ES-I3 (cell line): ENCODE measurements around the gene IQGAP2.

Experiments used
- H3K36me3 ChIP-seq: 2 replicates; pipeline ENCODE4 v1.6.1; 2013; ENCODE audit warnings: mild to moderate bottlenecking, low read length, control low read depth, moderate library complexity; ENCODE audit not compliant: insufficient read depth
- H3K4me1 ChIP-seq: 2 replicates; pipeline ENCODE4 v1.6.1; 2013; ENCODE audit warnings: mild to moderate bottlenecking, control low read depth, low read length; ENCODE audit not compliant: insufficient read depth
- H3K9ac ChIP-seq: 2 replicates; pipeline ENCODE4 v1.6.1; 2013; ENCODE audit warnings: low read depth, mild to moderate bottlenecking, low read length, moderate library complexity
- H3K9me3 ChIP-seq: 2 replicates; pipeline ENCODE4 v1.6.1; 2013; ENCODE audit warnings: mild to moderate bottlenecking, low read length, moderate library complexity; ENCODE audit not compliant: control insufficient read depth, insufficient read depth

Gene IQGAP2

DNA sequence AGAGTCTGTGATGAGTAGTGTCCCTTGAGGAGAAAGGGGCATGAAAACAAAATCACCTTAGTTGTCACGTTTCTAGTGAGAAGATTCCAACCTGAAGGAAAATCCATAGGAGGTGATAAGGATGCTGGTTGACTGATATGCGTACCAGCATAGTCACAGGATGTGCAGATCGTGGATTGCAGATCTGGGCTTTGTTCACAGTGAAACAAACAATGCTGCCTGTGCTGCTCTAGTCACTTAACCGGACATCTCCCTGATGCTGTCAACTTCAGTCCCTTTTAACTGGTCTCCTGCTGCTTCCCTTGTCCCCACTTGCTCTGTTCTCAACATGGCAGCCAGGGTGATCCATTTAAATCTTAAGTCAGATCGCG, 89.7 kb downstream of the IQGAP2 start:
- Histone ChIP-seq H3K4me1 (peaks cover 56% of the 10 kb centered on the region), H3K36me3 (no peaks in the 10 kb centered on the region), H3K9me3 (no peaks in the 10 kb centered on the region), H3K9ac (no peak overlapping the region)

DNA sequence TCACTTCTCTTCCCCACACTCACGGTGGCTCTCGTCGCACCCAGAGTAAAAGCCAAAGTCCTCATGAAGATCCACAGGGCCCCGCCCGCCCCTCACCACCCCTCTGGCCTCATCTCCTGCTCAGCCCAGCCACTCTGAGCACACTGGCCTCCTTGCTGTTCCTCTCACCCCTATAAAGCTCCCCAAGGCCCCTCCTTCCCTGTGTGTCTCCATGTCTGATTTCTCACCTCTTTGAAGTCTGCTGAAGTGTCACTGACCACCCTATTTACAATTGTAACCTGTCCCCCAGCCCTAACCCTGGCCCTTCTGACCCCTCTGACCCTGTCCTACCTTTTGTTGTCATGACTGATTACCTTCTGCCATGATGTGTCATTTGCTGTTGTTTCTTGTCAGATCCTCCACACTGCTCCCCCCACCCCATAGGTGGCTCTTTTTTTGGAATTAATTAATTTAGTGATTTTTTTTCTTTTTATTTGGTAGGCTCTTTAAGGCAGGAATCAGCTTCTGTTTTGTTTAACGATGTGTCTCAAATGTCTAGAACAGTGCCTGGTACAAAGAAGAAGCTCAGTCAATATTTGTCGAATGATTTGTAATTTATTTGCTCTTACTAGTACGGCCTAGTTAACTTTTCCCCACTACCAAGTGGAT, 90.2 kb downstream of the IQGAP2 start:
- Histone ChIP-seq H3K9me3 (no peaks in the 10 kb centered on the region), H3K9ac (no peak overlapping the region), H3K36me3 (no peaks in the 10 kb centered on the region), H3K4me1 (peaks cover 60% of the 10 kb centered on the region)

DNA sequence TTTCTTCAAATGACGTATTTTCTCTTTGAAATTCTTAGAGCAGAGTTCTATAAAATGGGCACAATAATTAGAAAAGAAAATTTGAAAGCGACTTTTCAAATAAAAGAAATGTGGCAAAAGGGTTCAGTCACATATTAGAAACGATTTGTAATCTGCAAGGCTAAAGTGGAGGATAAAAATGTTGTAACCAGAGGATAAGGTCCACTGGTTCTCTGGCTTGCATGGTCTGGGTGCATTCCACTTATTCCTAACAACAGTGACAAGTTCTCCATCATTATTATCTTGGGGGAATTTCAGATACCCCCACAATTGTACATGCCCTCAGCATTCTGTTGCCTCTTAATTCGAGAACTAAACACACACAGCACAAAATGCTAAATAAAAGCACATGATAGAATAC, 91.1 kb downstream of the IQGAP2 start:
- peaks cover 60% of the 10 kb centered on the region for H3K4me1 ChIP-seq
- no peaks in the 10 kb centered on the region for H3K36me3 ChIP-seq
- H3K9me3 ChIP-seq, result no peaks in the 10 kb centered on the region
- H3K9ac ChIP-seq, result no peak overlapping the region

DNA sequence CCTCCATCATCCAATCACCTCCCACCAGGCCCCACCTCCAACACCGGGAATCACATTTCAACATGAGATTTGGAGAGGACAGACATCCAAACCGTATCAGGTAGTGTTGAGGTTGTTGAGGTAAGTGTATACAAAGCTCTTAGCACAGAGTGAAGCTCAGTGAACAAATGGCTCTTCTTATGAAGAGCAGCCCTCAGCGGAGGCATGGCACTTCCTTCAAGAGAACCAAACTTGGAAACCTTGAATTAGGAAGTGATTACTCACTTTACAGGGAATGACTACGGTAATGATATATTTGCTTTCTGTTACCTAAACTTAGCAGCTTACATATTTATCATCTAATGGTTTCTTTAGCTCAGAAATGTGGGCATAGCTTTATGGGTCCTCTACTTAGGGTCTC, 92.8 kb downstream of the IQGAP2 start:
- Histone ChIP-seq H3K9me3 (no peaks in the 10 kb centered on the region), H3K4me1 (peaks cover 51% of the 10 kb centered on the region), H3K36me3 (no peaks in the 10 kb centered on the region), H3K9ac (no peak overlapping the region)

DNA sequence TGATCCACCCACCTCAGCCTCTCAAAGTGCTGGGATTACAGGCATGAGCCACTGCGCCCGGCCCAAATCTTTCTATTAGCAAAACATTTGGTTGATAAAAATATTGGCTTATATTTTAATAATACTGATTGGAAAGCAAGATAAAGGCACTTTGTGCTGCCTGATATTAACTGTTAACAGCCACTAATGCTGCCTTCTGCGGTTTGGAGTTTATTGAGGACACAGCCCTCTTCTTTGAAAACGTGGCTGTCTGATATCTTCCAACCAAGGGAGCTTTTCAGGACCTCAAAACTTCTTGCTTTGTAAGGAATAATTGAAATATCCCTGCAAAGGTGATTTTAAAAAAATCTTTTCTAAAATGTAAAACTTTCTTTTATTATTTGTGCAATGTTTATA, 94.0 kb downstream of the IQGAP2 start:
- no peaks in the 10 kb centered on the region for H3K9me3 ChIP-seq
- peaks cover 44% of the 10 kb centered on the region for H3K4me1 ChIP-seq
- H3K9ac ChIP-seq, result no peak overlapping the region
- H3K36me3 ChIP-seq, result no peaks in the 10 kb centered on the region

DNA sequence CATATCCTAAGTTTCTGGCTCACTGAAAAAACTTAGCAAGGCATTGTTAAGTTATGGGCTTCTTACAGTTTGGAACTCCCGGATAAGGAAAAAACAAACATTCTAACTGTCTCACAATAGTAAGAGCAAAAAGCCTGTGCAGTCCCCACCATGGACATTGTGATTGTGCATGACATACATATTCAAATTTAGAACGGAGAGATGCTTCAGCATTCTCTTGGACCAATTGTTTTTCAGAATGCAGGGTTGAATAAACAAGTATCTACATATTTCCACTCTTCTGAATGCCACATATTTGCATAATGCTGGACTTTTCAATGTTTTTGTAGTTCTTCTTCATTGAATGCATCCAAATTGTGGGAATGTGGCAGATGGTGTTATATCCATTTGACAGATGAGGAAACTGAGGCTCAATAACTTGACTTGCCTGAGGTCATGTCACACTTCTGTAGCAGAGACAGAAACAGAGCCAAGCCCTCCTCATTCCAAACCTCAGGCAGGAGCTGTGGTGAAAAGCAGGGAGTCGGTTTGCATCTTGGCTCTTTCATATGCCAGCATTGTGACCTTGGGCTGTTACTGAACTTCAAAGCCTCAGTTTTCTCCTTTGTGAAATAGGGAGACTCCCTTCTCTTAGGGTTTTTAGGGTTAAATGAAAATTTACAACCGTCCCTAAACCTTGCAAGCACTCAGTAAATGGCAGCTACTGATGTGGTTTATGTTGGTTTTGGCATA, 95.1 kb downstream of the IQGAP2 start:
- no peaks in the 10 kb centered on the region for H3K9me3 ChIP-seq
- peaks cover 38% of the 10 kb centered on the region for H3K4me1 ChIP-seq
- no peaks in the 10 kb centered on the region for H3K36me3 ChIP-seq
- H3K9ac ChIP-seq, result no peak overlapping the region

DNA sequence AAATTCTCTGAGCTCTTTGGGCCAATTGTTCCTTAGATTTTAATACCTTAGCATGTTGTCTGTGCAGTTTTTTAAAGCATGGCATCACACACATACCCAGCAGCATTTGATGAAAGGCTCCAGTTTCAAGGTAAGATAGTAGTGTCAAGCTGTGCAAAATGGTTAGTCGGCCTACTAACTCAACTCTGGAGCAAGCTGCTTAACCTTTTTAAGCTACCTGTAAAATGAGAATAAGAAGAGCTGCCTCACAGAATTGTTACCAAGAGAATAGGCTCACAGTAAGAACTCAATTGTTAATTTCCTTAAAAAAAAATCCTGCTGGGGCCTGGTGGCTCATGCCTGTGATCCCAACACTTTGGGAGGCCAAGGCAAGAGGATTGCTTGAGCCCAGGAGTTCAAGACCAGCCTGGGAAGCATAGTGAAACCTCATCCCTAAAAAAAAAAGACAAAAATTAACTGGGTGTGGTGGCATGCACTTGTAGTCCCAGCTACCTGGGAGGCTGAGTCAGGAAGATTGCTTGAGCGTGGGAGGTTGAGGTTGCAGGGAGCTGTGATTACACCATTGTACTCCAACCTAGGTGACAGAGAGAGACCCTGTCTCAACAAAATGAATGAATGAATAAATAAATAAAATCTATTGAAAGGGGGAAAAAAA, 96.5 kb downstream of the IQGAP2 start:
- Histone ChIP-seq H3K9me3 (no peaks in the 10 kb centered on the region), H3K36me3 (no peaks in the 10 kb centered on the region)

DNA sequence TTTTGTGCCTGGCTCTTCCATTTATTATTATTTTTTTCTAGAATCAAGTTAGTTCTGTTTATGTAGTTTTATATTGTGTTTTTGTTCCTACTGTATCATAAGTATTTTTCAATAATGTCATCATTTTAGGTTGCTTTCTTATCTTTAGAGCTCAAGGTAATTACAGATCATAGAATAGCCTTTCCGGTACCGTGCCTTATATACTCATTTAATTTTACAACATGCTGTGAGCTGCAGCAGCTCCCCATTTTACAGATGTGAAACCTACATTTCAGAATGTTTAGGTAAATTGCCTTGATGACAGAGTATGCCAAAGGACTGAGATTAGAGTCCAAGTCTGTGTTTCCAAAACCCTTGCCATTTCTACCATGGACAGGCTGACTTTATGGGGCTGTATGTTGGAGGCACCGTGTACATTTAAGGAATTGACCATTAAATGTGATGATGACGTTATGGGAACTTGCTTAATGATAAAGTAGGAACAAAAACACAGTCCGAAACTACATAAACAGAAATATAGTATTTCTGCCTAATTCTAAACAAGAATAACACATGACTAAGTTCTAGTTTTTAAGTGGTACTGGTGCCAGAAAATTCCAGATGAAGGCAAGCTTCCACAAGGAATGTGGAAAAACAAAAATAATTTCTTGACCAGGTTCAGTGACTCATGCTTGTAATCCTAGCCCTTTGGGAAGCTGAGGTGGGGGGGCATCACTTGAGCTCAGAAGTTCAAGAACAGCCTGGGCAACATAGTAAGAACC, 97.7 kb downstream of the IQGAP2 start:
- Histone ChIP-seq H3K9me3 (no peaks in the 10 kb centered on the region), H3K36me3 (no peaks in the 10 kb centered on the region), H3K4me1 (peaks cover 29% of the 10 kb centered on the region), H3K9ac (no peak overlapping the region)

More for the DNA sequence above, 96.5 kb downstream of the IQGAP2 start:
- Histone ChIP-seq H3K9ac (no peak overlapping the region), H3K4me1 (peaks cover 36% of the 10 kb centered on the region)

DNA sequence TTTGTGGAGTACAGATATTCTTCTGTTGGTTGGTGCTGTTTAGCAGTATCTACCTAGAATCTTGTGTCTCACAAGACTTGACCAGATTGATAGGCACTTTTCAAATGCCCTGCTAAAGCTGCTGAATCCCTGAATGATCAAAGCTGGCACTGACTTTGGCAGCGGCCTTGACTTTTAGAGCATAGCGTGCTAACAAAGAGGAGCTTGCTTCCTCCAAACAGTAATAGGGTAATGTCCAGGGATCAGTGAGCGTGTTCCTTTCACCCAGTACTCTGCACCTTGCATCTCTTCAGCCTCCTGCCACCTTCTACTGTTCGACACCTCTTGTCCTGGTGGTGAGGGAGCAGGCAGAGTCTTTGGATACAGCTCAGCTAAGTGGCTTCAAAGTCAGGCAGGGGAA, 100.8 kb downstream of the IQGAP2 start:
- Histone ChIP-seq H3K9ac (no peak overlapping the region), H3K9me3 (no peaks in the 10 kb centered on the region), H3K36me3 (no peaks in the 10 kb centered on the region), H3K4me1 (peaks cover 13% of the 10 kb centered on the region)

DNA sequence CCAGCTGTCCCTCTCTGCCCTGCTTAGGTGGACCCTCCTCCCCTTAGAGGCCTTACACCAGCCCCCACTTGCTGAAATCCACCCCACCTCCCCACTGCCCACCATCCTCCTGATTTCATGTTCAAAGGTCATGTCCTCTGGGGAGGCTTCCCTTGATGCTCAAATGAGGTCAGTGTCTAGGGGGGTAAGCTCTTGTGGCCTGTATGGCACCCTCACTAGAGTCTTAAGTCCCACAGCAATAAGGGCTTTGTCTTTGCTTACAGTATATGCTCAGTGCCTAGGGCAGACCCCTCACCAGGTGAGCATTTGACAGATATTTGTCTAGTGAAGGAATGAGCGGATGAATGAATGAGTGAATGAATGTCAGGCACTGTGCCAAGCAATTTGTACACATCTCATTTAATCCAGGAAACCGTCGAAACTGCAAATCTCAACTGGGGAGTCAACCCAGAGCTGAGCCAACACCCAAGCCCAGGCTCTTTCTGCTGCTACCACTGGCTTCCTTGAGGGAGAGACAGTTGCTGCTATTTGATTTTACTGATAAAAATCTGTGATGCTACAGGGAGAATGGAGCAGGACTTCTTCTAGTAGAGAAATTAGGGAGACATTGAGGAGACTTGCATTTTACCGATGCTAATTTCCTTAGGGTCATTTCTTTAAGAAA, 101.9 kb downstream of the IQGAP2 start:
- Histone ChIP-seq H3K36me3 (no peaks in the 10 kb centered on the region), H3K9ac (no peak overlapping the region), H3K4me1 (peaks cover 8% of the 10 kb centered on the region; the same call in 1 of the 2 replicates), H3K9me3 (no peaks in the 10 kb centered on the region)

DNA sequence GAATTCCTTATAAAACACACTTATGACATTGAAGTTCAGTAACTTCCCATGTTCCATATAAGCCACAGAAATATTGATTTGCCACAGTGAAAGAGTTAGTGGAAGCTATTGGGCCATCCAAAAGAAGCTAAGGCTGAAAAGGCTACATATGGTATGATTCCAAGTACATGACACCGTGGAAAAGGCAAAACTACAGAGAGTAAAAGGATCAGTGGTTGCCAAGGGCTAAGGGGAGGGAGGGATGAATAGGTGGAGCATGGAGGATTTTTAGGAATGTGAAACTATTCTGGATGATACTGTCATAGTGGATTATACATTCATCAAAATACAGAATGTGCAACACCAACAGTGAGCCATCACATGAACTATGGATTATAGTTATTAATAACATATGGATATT, 110.4 kb downstream of the IQGAP2 start:
- Histone ChIP-seq H3K9ac (no peak overlapping the region), H3K4me1 (no peaks in the 10 kb centered on the region; the same call in 1 of the 2 replicates), H3K9me3 (no peaks in the 10 kb centered on the region), H3K36me3 (no peaks in the 10 kb centered on the region)

DNA sequence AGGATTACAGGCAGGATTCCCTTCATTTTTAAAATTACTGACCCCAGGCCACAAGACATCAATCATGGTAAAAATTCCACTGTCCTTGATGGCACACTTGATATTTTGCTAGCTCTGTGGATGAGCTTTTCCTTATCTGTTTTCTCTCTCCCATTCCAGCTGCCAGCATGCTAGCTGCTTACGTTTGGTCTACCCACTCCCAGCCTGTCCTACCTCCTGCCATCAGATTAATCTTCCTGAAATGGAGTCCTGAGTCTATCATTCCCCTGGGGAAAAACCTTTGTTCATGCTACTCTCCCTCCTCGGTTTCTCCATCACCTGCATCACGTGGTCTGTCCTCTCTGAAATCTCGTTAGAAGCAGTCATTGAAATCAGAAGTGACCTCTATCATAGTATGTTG, 111.2 kb downstream of the IQGAP2 start:
- Histone ChIP-seq H3K9me3 (no peaks in the 10 kb centered on the region), H3K9ac (no peak overlapping the region), H3K4me1 (no peaks in the 10 kb centered on the region; the same call in 1 of the 2 replicates), H3K36me3 (no peaks in the 10 kb centered on the region)

DNA sequence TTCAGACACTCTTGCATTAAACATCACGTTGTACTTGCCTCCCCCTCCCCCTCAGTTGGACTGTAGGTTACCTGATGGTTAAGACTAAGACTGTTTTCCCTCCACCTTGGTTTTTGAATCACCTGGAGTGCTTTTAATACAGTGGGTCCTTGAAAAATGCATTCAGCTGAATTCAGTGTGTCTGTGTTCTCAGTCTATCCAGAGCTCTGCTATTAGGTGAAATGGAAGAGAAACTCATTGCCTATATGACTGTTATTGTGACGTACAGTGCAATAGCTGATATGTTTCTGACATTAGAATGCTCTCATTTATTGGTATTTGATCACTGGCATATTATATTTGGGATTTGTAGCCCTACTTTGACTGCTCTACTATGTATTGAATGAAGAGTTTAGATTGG, 111.6 kb downstream of the IQGAP2 start:
- Histone ChIP-seq H3K9ac (no peak overlapping the region), H3K4me1 (no peaks in the 10 kb centered on the region; the same call in 1 of the 2 replicates), H3K36me3 (no peaks in the 10 kb centered on the region), H3K9me3 (no peaks in the 10 kb centered on the region)

DNA sequence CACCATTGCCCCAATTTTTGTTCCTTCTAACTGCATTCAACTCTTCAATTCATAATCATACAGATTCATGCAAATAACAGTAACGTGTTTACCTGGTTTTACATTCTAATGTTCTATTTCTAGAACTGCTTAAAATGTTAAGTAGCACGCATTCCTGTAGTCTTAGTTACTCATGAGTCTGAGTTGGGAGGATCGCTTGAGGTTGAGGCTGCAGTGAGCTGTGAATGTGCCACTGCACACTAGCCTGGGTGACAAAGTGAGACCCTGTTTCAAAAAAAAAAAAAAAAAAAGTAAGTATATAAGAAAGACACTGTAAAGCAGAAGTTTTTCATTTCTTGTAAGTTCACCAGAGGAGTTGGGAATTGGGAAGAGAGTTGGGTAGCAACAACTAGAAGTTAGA, 114.2 kb downstream of the IQGAP2 start:
- Histone ChIP-seq H3K4me1 (no peaks in the 10 kb centered on the region; the same call in 1 of the 2 replicates), H3K9me3 (no peaks in the 10 kb centered on the region), H3K9ac (no peak overlapping the region), H3K36me3 (no peaks in the 10 kb centered on the region)
